ENCODE results near the gene GSE1.

The GSE1 gene

DNA sequence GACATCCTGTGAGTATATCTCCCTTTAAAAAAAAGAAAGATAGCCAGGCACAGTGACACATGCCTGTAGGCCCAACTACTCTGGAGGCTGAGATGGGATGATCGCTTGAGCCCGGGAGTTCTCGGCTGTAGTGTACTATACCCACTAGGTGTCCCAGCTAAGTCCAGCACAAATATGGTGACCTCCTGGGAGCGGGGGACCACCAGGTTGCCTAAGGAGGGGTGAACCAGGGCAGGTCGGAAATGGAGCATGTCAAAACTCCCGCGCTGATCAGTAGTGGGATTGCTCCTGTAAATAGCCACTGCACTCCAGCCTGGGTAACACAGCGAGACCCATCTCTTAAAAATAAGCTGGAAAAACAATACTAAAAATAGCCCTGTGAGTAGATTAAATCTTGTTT is 46.2 kb downstream of the GSE1 start:
- H3K4me3 ChIP-seq (ENCODE audit: low read depth, low read length), result no peak overlapping the region
- DNase-seq (ENCODE audit: low read depth), result no peak
- TF ChIP-seq, protein P1, sequence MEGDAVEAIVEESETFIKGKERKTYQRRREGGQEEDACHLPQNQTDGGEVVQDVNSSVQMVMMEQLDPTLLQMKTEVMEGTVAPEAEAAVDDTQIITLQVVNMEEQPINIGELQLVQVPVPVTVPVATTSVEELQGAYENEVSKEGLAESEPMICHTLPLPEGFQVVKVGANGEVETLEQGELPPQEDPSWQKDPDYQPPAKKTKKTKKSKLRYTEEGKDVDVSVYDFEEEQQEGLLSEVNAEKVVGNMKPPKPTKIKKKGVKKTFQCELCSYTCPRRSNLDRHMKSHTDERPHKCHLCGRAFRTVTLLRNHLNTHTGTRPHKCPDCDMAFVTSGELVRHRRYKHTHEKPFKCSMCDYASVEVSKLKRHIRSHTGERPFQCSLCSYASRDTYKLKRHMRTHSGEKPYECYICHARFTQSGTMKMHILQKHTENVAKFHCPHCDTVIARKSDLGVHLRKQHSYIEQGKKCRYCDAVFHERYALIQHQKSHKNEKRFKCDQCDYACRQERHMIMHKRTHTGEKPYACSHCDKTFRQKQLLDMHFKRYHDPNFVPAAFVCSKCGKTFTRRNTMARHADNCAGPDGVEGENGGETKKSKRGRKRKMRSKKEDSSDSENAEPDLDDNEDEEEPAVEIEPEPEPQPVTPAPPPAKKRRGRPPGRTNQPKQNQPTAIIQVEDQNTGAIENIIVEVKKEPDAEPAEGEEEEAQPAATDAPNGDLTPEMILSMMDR (conservative IDR thresholded peaks at IDR 0.05; ENCODE audit: low read depth, low read length), result no peak

- H3K4me3 ChIP-seq (ENCODE audit: low read depth, low read length), result no peak overlapping the region
- TF ChIP-seq, protein P1 (conservative IDR thresholded peaks at IDR 0.05; ENCODE audit: low read depth, low read length), result peak; percentile 95
- DNase-seq (ENCODE audit: low read depth), result peak; percentile 72
These were observed 46.8 kb downstream of the GSE1 start for GRCh38 chr16:85659805-85660511.

- TF ChIP-seq, protein P1 (conservative IDR thresholded peaks at IDR 0.05; ENCODE audit: low read depth, low read length), result no peak
- DNase-seq (ENCODE audit: low read depth), result no peak
- H3K4me3 ChIP-seq (ENCODE audit: low read depth, low read length), result no peak overlapping the region
These were observed 48.0 kb downstream of the GSE1 start for GRCh38 chr16:85660843-85661739.

DNA sequence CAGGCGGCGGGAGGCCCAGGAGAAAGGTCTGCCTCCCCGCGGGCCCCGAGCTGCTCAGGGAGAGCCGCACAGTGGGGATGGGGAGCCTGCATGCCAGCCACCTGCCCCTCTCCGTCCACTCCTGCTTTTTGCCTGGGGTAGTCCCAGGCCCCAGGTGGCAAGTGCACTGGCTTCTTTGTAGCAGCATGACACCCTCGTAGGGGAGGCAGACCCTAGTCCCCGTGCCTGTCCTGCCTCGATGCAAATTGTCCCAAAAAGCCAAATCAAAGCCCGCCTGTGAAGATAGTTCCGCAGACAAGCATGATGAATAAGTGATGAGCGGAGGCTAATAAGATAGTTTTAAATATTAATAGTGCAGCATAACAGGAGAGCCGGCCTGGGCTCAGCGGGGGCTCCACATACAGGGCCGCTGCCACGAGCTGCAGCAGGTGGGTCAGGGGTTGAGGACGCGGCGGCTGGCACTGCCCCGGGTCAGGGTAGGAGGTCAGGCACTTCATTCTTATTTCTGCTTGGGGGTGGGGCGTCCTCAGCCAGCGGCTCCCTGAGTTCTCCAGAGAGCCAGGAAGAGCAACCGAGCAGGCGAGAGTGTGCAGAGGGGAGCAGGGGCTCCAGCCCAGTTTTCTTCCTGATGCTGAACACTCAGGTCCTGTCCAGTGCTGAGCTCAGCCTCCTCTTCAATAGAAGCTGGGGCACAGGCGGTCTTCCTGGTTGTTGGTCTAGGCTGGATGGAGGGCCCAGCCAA is 48.8 kb downstream of the GSE1 start:
- no peak overlapping the region for H3K4me3 ChIP-seq (ENCODE audit: low read depth, low read length)
- DNase-seq (ENCODE audit: low read depth), result no peak
- TF ChIP-seq, protein P1 (conservative IDR thresholded peaks at IDR 0.05; ENCODE audit: low read depth, low read length), result no peak

GRCh38 chr16:85662482-85662812 is 49.3 kb downstream of the GSE1 start:
- TF ChIP-seq, protein P1 (conservative IDR thresholded peaks at IDR 0.05; ENCODE audit: low read depth, low read length), result no peak
- DNase-seq (ENCODE audit: low read depth), result no peak
- H3K4me3 ChIP-seq (ENCODE audit: low read depth, low read length), result no peak overlapping the region

DNA sequence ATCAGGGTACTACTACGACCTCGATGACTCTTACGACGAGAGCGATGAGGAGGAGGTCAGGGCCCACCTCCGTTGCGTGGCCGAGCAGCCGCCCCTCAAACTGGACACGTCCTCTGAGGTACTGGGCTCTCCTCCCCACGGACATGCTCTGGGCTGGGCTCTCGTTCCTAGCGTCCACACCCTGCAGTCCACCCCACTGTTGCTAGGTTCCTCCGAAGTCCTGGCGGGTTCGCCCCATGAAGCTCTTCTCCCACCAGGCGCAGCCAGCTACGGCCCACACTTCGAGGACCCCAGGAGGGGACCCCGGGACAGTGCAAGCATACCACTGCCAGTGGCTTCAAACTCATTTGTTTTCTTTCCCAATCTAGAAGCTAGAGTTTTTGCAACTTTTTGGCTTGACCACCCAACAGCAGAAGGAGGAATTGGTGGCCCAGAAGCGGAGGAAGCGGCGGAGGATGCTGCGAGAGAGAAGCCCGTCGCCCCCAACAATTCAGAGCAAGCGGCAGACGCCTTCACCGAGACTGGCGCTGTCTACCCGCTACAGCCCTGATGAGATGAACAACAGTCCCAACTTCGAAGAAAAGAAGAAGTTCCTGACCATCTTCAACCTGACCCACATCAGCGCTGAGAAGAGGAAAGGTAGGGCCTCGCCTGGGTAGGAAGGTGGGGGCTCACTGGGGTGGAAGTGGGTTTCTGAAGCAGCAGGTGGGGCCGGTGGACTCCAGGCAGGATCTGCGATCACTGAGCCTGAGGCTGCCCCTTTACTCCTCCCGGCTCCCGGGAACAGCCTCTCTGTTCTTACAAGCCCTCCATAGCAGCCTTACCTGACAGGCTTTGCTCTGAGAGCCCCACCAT is 50.1 kb downstream of the GSE1 start:
- TF ChIP-seq, protein P1 (conservative IDR thresholded peaks at IDR 0.05; ENCODE audit: low read depth, low read length), result no peak
- no peak for DNase-seq (ENCODE audit: low read depth)

More for the DNA sequence above, 50.1 kb downstream of the GSE1 start:
- no peak overlapping the region for H3K4me3 ChIP-seq (ENCODE audit: low read depth, low read length)
